Esophagus squamous epithelium (tissue), 4 donors: Measurements from ENCODE around the gene CXCL14.

ENCODE experiments used
- POLR2A ChIP-seq, 4 donors: fragments of 450-650 bp; IDR thresholded peaks; one replicate each; pipeline ENCODE4 v1.6.1; 2017; ENCODE audit warnings: antibody characterized with exemption in 4 of 4, mild to moderate bottlenecking in 4 of 4, moderate library complexity in 3 of 4
- TF ChIP-seq, protein P1 (sequence below), 6 experiments: fragments of 450-650 bp in 4 of 6; fragments of 200-600 bp in 2 of 6; sonication (generic) in 2 of 6; IDR thresholded peaks; one replicate each; pipeline ENCODE4 v1.5.1; 2016 to 2019; ENCODE audit warnings: antibody characterized with exemption in 6 of 6, mild to moderate bottlenecking in 4 of 6, moderate library complexity in 4 of 6

DNA sequence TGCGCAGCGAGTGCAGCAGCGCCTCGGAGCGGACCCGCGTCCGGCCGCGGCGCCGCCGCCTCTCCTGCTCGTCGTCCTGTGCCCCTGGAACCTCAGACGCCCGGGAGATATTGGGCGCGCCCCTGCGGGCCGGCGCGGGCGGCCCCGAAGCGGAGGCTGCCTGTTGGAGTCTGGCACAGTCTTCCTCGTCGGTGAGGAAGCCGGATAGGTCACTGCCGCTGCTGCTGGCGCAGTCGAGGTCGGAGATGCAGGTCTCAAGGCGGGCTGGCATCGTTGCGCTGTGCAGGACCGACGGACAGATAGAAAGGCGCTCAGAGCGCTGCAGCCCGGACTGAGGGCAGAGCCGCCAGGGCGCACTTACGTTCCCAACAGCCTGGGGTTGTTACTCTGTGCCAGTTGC lies 43.4 kb downstream of the CXCL14 start:
- TF ChIP-seq, protein P1, sequence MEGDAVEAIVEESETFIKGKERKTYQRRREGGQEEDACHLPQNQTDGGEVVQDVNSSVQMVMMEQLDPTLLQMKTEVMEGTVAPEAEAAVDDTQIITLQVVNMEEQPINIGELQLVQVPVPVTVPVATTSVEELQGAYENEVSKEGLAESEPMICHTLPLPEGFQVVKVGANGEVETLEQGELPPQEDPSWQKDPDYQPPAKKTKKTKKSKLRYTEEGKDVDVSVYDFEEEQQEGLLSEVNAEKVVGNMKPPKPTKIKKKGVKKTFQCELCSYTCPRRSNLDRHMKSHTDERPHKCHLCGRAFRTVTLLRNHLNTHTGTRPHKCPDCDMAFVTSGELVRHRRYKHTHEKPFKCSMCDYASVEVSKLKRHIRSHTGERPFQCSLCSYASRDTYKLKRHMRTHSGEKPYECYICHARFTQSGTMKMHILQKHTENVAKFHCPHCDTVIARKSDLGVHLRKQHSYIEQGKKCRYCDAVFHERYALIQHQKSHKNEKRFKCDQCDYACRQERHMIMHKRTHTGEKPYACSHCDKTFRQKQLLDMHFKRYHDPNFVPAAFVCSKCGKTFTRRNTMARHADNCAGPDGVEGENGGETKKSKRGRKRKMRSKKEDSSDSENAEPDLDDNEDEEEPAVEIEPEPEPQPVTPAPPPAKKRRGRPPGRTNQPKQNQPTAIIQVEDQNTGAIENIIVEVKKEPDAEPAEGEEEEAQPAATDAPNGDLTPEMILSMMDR (IDR thresholded peaks at IDR 0.05), result no peak
- TF ChIP-seq POLR2A (IDR thresholded peaks at IDR 0.05), result no peak
